ENCODE measurements around the gene CABLES1.

The CABLES1 gene

DNA sequence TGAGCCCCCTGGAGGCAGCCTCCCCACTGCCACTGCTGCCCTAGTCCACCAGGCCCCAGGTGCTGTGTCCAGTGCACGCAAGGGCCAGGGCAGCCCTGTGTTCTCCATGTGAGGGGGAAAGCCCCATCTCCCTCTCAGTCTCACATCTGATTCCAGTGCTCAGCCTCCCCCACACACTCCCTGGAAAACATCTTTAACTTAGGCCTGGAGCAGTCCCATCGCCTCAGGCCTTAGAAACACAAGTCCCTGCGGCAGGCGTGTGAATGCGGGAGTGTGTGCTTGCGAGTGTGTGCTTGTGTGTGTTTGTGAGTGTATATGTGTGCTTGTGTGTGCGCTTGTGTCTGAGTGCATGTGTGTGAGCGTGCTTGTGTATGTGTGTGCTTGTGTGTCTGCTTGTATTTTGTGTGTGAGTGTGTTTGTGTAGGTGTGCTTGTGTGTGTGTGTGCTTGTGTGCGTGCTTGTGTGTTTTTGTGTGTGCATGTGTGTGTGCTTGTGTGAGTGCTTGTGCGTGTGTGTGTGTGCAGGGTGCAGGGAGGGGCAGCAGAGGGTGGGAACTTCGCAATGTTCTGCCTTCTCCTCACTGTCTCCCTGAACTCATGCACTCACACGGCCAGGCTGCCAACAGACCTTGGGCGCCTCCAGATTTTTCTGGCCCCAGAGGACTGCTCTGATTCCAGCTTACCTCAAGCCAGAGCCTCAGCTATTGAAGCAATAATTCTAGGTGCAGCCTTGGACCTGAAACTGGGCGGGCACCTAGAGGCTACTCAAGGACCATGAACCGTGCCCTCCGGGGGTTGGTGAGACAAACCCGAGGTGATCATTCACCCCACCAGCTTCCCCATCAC lies 139.6 kb downstream of the CABLES1 start:
- CTCF ChIA-PET: no interaction called here
- H3K9me3 ChIP-seq (ENCODE audit: control insufficient read depth, insufficient read depth, low read depth, low read length): no peaks in the 10 kb centered on the region
- H3K4me1 ChIP-seq (ENCODE audit: control insufficient read depth, insufficient read depth, low read length): no peaks in the 10 kb centered on the region
- H3K36me3 ChIP-seq (ENCODE audit: control insufficient read depth in 2 of 2, insufficient read depth in 1 of 2, low read length in 2 of 2): no peaks in the 10 kb centered on the region
- H3K27ac ChIP-seq (ENCODE audit: extremely low read depth, low read depth, low read length): no peak overlapping the region
- TF ChIP-seq ZNF169 (tag by site-specific recombination; IDR thresholded peaks at IDR 0.05) (no peak), OVOL3 (tag by site-specific recombination; IDR thresholded peaks at IDR 0.05) (no peak), ZSCAN4 (tag by site-specific recombination; IDR thresholded peaks at IDR 0.05) (peak; percentile 82)
- POLR2A ChIA-PET: no interaction called here
- no peak overlapping the region for H3K4me3 ChIP-seq (ENCODE audit: low read depth, low read length)

- ChIA-PET CTCF (no interaction called here), POLR2A (no interaction called here)
- Histone ChIP-seq H3K4me1 (ENCODE audit: control insufficient read depth, insufficient read depth, low read length) (no peaks in the 10 kb centered on the region), H3K36me3 (ENCODE audit: control insufficient read depth in 2 of 2, insufficient read depth in 1 of 2, low read length in 2 of 2) (no peaks in the 10 kb centered on the region), H3K9me3 (ENCODE audit: control insufficient read depth, insufficient read depth, low read depth, low read length) (no peaks in the 10 kb centered on the region), H3K27ac (ENCODE audit: extremely low read depth, low read depth, low read length) (no peak overlapping the region), H3K4me3 (ENCODE audit: low read depth, low read length) (no peak overlapping the region)
- TF ChIP-seq ZBTB48 (tag by site-specific recombination; IDR thresholded peaks at IDR 0.05) (no peak), GFI1B (tag by site-specific recombination; IDR thresholded peaks at IDR 0.05) (no peak), SETDB1 (IDR thresholded peaks at IDR 0.05; ENCODE audit: insufficient read length, low read length) (no peak)
These were observed 141.2 kb downstream of the CABLES1 start for GRCh38 chr18:23276451-23276850.

DNA sequence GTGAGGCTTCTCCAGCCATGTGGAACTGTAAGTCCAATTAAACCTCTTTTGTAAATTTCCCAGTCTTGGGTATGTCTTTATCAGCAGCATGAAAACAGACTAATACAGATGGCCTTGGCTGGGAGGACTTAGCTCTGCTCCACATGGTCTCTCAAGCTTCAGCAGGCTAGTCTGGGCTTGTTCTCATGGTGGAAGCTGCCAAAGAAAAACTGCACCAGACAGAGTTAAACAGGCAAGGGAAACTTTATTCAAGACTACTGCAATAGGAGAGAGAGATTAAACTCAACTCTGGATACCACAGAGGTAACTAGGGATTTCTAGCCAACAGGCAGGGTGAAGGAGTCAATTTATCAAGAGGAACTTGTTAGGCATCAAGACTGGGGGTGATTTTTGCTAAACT lies 142.1 kb downstream of the CABLES1 start:
- TF ChIP-seq SETDB1 (IDR thresholded peaks at IDR 0.05; ENCODE audit: insufficient read length, low read length) (peak; percentile 74), TRIM28 (IDR thresholded peaks at IDR 0.05; ENCODE audit: borderline replicate concordance, low read length) (peak; percentile 27; the same call in 1 of the 2 replicates), ZBTB11 (tag by site-specific recombination; conservative IDR thresholded peaks at IDR 0.05; ENCODE audit: low read depth) (no peak), ZNF169 (tag by site-specific recombination; IDR thresholded peaks at IDR 0.05) (peak; percentile 95)
- TF ChIP-seq, protein P1, sequence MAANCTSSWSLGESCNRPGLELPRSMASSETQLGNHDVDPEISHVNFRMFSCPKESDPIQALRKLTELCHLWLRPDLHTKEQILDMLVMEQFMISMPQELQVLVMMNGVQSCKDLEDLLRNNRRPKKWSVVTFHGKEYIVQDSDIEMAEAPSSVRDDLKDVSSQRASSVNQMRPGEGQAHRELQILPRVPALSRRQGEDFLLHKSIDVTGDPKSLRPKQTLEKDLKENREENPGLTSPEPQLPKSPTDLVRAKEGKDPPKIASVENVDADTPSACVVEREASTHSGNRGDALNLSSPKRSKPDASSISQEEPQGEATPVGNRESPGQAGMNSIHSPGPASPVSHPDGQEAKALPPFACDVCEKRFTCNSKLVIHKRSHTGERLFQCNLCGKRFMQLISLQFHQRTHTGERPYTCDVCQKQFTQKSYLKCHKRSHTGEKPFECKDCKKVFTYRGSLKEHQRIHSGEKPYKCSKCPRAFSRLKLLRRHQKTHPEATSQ (tag by site-specific recombination; IDR thresholded peaks at IDR 0.05): no peak
- Histone ChIP-seq H3K4me3 (ENCODE audit: low read depth, low read length) (no peak overlapping the region), H3K4me1 (ENCODE audit: control insufficient read depth, insufficient read depth, low read length) (no peaks in the 10 kb centered on the region), H3K36me3 (ENCODE audit: control insufficient read depth in 2 of 2, insufficient read depth in 1 of 2, low read length in 2 of 2) (no peaks in the 10 kb centered on the region), H3K27ac (ENCODE audit: extremely low read depth, low read depth, low read length) (no peak overlapping the region), H3K9me3 (ENCODE audit: control insufficient read depth, insufficient read depth, low read depth, low read length) (no peaks in the 10 kb centered on the region)
- ChIA-PET POLR2A (no interaction called here), CTCF (no interaction called here)

DNA sequence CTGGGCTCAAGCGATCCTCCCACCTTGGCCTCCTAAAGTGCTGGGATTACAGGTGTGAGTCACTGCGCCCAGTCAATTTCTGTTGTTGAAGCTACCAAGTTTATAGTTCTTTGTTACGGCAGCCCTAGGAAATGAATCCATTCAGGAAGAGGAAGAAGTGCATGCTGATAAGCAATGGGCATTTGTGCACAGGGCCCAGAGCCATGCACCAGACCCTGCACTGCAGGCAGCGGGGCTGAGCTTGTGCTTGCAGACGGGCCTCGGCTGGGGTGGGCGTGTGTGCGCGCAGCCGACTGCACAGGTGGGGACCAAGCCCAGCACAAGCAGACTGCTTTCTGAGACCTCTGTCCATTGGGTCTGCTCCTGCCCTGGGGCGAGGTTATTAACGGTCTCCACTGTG lies 144.6 kb downstream of the CABLES1 start:
- Histone ChIP-seq H3K4me1 (ENCODE audit: control insufficient read depth, insufficient read depth, low read length) (no peaks in the 10 kb centered on the region), H3K27ac (ENCODE audit: extremely low read depth, low read depth, low read length) (no peak overlapping the region), H3K36me3 (ENCODE audit: control insufficient read depth in 2 of 2, insufficient read depth in 1 of 2, low read length in 2 of 2) (no peaks in the 10 kb centered on the region), H3K9me3 (ENCODE audit: control insufficient read depth, insufficient read depth, low read depth, low read length) (no peaks in the 10 kb centered on the region), H3K4me3 (ENCODE audit: low read depth, low read length) (no peak overlapping the region)
- POLR2A ChIA-PET: no interaction called here
- CTCF ChIA-PET: interaction anchor here (0.7 kb wide), 1 partner anchor 340 kb away, joined by 4 read pairs; no protein-coding TSS in a partner anchor
- TF ChIP-seq ZNF202 (tag by site-specific recombination; IDR thresholded peaks at IDR 0.05; ENCODE audit: borderline replicate concordance): no peak
- no peak for TF ChIP-seq ZNF76 (tag by site-specific recombination; IDR thresholded peaks at IDR 0.05; ENCODE audit: borderline replicate concordance, low read depth)
- no peak for TF ChIP-seq ZSCAN18 (tag by site-specific recombination; IDR thresholded peaks at IDR 0.05)
- no peak for TF ChIP-seq ZNF169 (tag by site-specific recombination; IDR thresholded peaks at IDR 0.05)
- no peak for TF ChIP-seq ZXDB (tag by site-specific recombination; IDR thresholded peaks at IDR 0.05)
- TF ChIP-seq ZNF580 (tag by site-specific recombination; IDR thresholded peaks at IDR 0.05): no peak
- TF ChIP-seq ZNF10 (tag by site-specific recombination; IDR thresholded peaks at IDR 0.05): no peak
- TF ChIP-seq BCL6B (tag by site-specific recombination; IDR thresholded peaks at IDR 0.05): no peak
